Loucy (cell line): ENCODE data around the gene INTS11.

Experiments
- H2AFZ ChIP-seq: fragments of 200-600 bp; sonication (generic); 2 replicates; pipeline ENCODE4 v1.6.0; 2016; ENCODE audit warnings: antibody characterized with exemption, mild to moderate bottlenecking, low read length, moderate library complexity
- H3F3A ChIP-seq: fragments of 200-600 bp; 2 replicates; pipeline ENCODE4 v1.6.0; 2016; ENCODE audit warnings: antibody characterized with exemption, low read depth, mild to moderate bottlenecking
- H3K27me3 ChIP-seq: fragments of 200-600 bp; sonication (generic); 2 replicates; pipeline ENCODE4 v1.6.1; 2014; ENCODE audit warnings: low read length, mild to moderate bottlenecking; ENCODE audit not compliant: insufficient read depth, poor library complexity, severe bottlenecking
- H3K36me3 ChIP-seq: fragments of 200-600 bp; sonication (generic); 2 replicates; pipeline ENCODE4 v1.6.1; 2016; ENCODE audit warnings: low read length; ENCODE audit not compliant: insufficient read depth
- H3K4me1 ChIP-seq: fragments of 200-600 bp; sonication (generic); 2 replicates; pipeline ENCODE4 v1.5.1; 2014; ENCODE audit warnings: low read length, mild to moderate bottlenecking; ENCODE audit not compliant: insufficient read depth, poor library complexity, severe bottlenecking
- H3K4me2 ChIP-seq: fragments of 200-600 bp; sonication (generic); 2 replicates; pipeline ENCODE4 v1.6.0; 2014; ENCODE audit warnings: antibody characterized with exemption, low read length, low read depth, mild to moderate bottlenecking; ENCODE audit not compliant: poor library complexity, severe bottlenecking
- H3K4me3 ChIP-seq: fragments of 200-600 bp; sonication (generic); 2 replicates; pipeline ENCODE4 v1.5.1; 2014; ENCODE audit warnings: low read length, mild to moderate bottlenecking, mixed read lengths; ENCODE audit not compliant: poor library complexity, severe bottlenecking
- H3K79me2 ChIP-seq: fragments of 200-600 bp; sonication (generic); 2 replicates; pipeline ENCODE4 v1.6.1; 2014; ENCODE audit warnings: low read length; ENCODE audit not compliant: insufficient read depth
- H3K9ac ChIP-seq: fragments of 200-600 bp; sonication (generic); 2 replicates; pipeline ENCODE4 v1.6.0; 2014; ENCODE audit warnings: mild to moderate bottlenecking, low read depth, low read length, moderate library complexity; ENCODE audit not compliant: poor library complexity, severe bottlenecking
- H3K9me2 ChIP-seq: fragments of 200-600 bp; sonication (generic); replicated peaks from 2 replicates; pipeline ENCODE4 v1.6.1; 2016; ENCODE audit warnings: low read depth, low read length, mixed read lengths
- H3K9me3 ChIP-seq: fragments of 200-600 bp; sonication (generic); 2 replicates; pipeline ENCODE4 v1.6.1; 2014; ENCODE audit warnings: mild to moderate bottlenecking, antibody characterized with exemption, low read length, low read depth; ENCODE audit not compliant: insufficient read depth
- H4K20me1 ChIP-seq: fragments of 200-600 bp; sonication (generic); 2 replicates; pipeline ENCODE4 v1.6.0; 2014; ENCODE audit warnings: antibody characterized with exemption, low read length, mild to moderate bottlenecking; ENCODE audit not compliant: insufficient read depth, poor library complexity, severe bottlenecking
- CTCF ChIP-seq: fragments of 200-600 bp; sonication (generic); conservative IDR thresholded peaks from 2 replicates; pipeline ENCODE4 v1.5.1; 2014; ENCODE audit warnings: mild to moderate bottlenecking, antibody characterized with exemption, low read length
- EZH2phosphoT487 ChIP-seq: fragments of 200-600 bp; IDR thresholded peaks from 2 replicates; pipeline ENCODE4 v1.6.1; 2018; ENCODE audit warnings: antibody characterized with exemption, mild to moderate bottlenecking, moderate library complexity, borderline replicate concordance

The INTS11 gene

GRCh38 chr1:1358433-1359271 is 34.2 kb upstream of the INTS11 start, which contains the start of gene MXRA8:
TSS of gene MXRA8 (minus strand) at chr1:1358555. CDS start at chr1:1358504, 51 bp downstream.
- Histone ChIP-seq H3K9me3 (no peaks in the 10 kb centered on the region), H3K4me3 (no peak within 1 kb of the TSS), H3K9me2 (no peaks in the 10 kb centered on the region), H4K20me1 (no peaks in the 10 kb centered on the region), H3K4me2 (no peak within 1 kb of the TSS), H3K36me3 (no peaks in the 10 kb centered on the region), H3K79me2 (no peaks in the 10 kb centered on the region), H3K27me3 (no peaks in the 10 kb centered on the region), H2AFZ (no peak within 1 kb of the TSS), H3K4me1 (no peaks in the 10 kb centered on the region), H3K9ac (no peak within 1 kb of the TSS), H3F3A (no peaks in the 10 kb centered on the region)
- TF ChIP-seq CTCF = no peak
- TF ChIP-seq EZH2phosphoT487 = no peak

GRCh38 chr1:1357871-1358432 is 33.5 kb upstream of the INTS11 start:
- Histone ChIP-seq H3K9me2 (no peaks in the 10 kb centered on the region), H3K9me3 (no peaks in the 10 kb centered on the region), H3K79me2 (no peaks in the 10 kb centered on the region), H3K27me3 (no peaks in the 10 kb centered on the region), H3K4me3 (no peak overlapping the region), H3K4me1 (no peaks in the 10 kb centered on the region), H3K36me3 (no peaks in the 10 kb centered on the region), H4K20me1 (no peaks in the 10 kb centered on the region), H3K9ac (no peak overlapping the region), H2AFZ (no peak overlapping the region), H3K4me2 (no peak overlapping the region), H3F3A (no peaks in the 10 kb centered on the region)
- TF ChIP-seq CTCF (no peak), EZH2phosphoT487 (no peak)

- no peak overlapping the region for H3K9ac ChIP-seq
- H3K9me3 ChIP-seq = no peaks in the 10 kb centered on the region
- no peaks in the 10 kb centered on the region for H3F3A ChIP-seq
- H3K79me2 ChIP-seq = no peaks in the 10 kb centered on the region
- H3K36me3 ChIP-seq = no peaks in the 10 kb centered on the region
- no peaks in the 10 kb centered on the region for H3K27me3 ChIP-seq
- H2AFZ ChIP-seq = no peak overlapping the region
- H4K20me1 ChIP-seq = no peaks in the 10 kb centered on the region
- no peak overlapping the region for H3K4me2 ChIP-seq
- H3K4me3 ChIP-seq = no peak overlapping the region
- H3K4me1 ChIP-seq = no peaks in the 10 kb centered on the region
- no peaks in the 10 kb centered on the region for H3K9me2 ChIP-seq
- TF ChIP-seq EZH2phosphoT487 = no peak
- TF ChIP-seq CTCF = no peak
Observed at GRCh38 chr1:1356796-1357401, 32.4 kb upstream of the INTS11 start.
